HL-60 (cell line): Measurements from ENCODE around the gene NR1H4.

Experiments
- DNase-seq, 2 experiments: peaks; one replicate each; pipeline ENCODE4 v3.0.0-alpha.2; 2010 to 2020; ENCODE audit warnings: low read depth in 1 of 2, low spot score in 1 of 2
- H3K27ac ChIP-seq: fragments of 250-450 bp; sonication (Bioruptor Pico); replicated peaks from 2 replicates; pipeline ENCODE4 v1.5.1; 2020; ENCODE audit warnings: mild to moderate bottlenecking, moderate library complexity
- H3K27me3 ChIP-seq: fragments of 250-450 bp; sonication (Bioruptor Pico); 2 replicates; pipeline ENCODE4 v1.5.1; 2021; ENCODE audit warnings: mild to moderate bottlenecking, moderate library complexity; ENCODE audit not compliant: insufficient read depth, poor library complexity, severe bottlenecking
- H3K4me3 ChIP-seq: replicated peaks from 2 replicates; pipeline ENCODE4 v1.5.1; 2011; ENCODE audit warnings: mild to moderate bottlenecking, control low read depth, low read length; ENCODE audit not compliant: insufficient read depth
- GABPA ChIP-seq: IDR thresholded peaks from 2 replicates; pipeline ENCODE4 v1.6.1; 2012; ENCODE audit warnings: low read depth
- POLR2AphosphoS5 ChIP-seq: IDR thresholded peaks from 2 replicates; pipeline ENCODE4 v1.6.1; 2012; ENCODE audit warnings: low read depth
- SPI1 ChIP-seq: IDR thresholded peaks from 2 replicates; pipeline ENCODE4 v1.6.1; 2012; ENCODE audit warnings: low read depth, mild to moderate bottlenecking, borderline replicate concordance
- TF ChIP-seq, protein P1 (sequence below): IDR thresholded peaks from one replicate; pipeline ENCODE4 v1.5.1; 2011; ENCODE audit warnings: low read length, control low read depth, inconsistent platforms; ENCODE audit not compliant: insufficient read depth
- TF ChIP-seq, protein P2 (sequence below): IDR thresholded peaks from 2 replicates; pipeline ENCODE4 v1.6.1; 2012; ENCODE audit warnings: low read depth; ENCODE audit not compliant: insufficient replicate concordance

The NR1H4 gene

GRCh38 chr12:100564905-100565467 is 91.3 kb downstream of the NR1H4 start:
- Histone ChIP-seq H3K27ac (no peak overlapping the region), H3K4me3 (no peak overlapping the region), H3K27me3 (no peaks in the 10 kb centered on the region)
- no peak for DNase-seq
- TF ChIP-seq, protein P1, sequence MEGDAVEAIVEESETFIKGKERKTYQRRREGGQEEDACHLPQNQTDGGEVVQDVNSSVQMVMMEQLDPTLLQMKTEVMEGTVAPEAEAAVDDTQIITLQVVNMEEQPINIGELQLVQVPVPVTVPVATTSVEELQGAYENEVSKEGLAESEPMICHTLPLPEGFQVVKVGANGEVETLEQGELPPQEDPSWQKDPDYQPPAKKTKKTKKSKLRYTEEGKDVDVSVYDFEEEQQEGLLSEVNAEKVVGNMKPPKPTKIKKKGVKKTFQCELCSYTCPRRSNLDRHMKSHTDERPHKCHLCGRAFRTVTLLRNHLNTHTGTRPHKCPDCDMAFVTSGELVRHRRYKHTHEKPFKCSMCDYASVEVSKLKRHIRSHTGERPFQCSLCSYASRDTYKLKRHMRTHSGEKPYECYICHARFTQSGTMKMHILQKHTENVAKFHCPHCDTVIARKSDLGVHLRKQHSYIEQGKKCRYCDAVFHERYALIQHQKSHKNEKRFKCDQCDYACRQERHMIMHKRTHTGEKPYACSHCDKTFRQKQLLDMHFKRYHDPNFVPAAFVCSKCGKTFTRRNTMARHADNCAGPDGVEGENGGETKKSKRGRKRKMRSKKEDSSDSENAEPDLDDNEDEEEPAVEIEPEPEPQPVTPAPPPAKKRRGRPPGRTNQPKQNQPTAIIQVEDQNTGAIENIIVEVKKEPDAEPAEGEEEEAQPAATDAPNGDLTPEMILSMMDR = no peak
- TF ChIP-seq POLR2AphosphoS5 = no peak
- no peak for TF ChIP-seq GABPA
- no peak for TF ChIP-seq SPI1
- TF ChIP-seq, protein P2, sequence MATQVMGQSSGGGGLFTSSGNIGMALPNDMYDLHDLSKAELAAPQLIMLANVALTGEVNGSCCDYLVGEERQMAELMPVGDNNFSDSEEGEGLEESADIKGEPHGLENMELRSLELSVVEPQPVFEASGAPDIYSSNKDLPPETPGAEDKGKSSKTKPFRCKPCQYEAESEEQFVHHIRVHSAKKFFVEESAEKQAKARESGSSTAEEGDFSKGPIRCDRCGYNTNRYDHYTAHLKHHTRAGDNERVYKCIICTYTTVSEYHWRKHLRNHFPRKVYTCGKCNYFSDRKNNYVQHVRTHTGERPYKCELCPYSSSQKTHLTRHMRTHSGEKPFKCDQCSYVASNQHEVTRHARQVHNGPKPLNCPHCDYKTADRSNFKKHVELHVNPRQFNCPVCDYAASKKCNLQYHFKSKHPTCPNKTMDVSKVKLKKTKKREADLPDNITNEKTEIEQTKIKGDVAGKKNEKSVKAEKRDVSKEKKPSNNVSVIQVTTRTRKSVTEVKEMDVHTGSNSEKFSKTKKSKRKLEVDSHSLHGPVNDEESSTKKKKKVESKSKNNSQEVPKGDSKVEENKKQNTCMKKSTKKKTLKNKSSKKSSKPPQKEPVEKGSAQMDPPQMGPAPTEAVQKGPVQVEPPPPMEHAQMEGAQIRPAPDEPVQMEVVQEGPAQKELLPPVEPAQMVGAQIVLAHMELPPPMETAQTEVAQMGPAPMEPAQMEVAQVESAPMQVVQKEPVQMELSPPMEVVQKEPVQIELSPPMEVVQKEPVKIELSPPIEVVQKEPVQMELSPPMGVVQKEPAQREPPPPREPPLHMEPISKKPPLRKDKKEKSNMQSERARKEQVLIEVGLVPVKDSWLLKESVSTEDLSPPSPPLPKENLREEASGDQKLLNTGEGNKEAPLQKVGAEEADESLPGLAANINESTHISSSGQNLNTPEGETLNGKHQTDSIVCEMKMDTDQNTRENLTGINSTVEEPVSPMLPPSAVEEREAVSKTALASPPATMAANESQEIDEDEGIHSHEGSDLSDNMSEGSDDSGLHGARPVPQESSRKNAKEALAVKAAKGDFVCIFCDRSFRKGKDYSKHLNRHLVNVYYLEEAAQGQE = no peak

DNA sequence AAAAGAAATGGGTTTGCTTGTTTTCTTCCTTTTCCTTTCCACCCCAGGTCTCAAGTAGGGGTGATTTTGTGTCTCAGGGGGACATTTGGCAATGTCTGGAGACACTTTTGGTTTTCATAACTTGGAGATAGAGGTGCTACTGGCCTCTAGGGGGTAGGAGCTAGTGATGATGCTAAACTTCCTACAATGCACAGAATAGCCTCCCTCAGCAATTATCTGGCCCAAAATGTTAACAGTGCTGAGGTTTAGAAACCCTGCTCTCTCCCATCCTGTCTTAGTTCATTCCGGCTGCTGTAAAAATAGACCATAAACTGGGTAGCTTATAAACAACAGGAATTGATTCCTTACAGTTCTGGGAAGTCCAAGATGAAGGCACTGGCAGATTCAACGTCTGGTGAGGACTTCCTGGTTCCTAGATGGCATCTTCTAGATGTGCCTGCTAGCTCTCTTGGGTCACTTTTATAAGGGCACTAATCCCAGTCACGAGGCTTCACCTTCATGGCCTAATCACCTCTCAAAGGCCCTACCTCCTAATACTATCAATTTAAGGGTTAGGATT is 92.4 kb downstream of the NR1H4 start:
- TF ChIP-seq SPI1 (no peak), POLR2AphosphoS5 (no peak), GABPA (no peak)
- TF ChIP-seq, protein P2 = no peak
- TF ChIP-seq, protein P1 = no peak
- H3K27ac ChIP-seq = no peak overlapping the region
- H3K27me3 ChIP-seq = no peaks in the 10 kb centered on the region
- H3K4me3 ChIP-seq = no peak overlapping the region
- no peak for DNase-seq

- Histone ChIP-seq H3K27me3 (no peaks in the 10 kb centered on the region), H3K4me3 (no peak overlapping the region), H3K27ac (no peak overlapping the region)
- peak; percentile 17 to 36 for DNase-seq
- TF ChIP-seq SPI1 = no peak
- TF ChIP-seq, protein P2 = no peak
- no peak for TF ChIP-seq GABPA
- TF ChIP-seq POLR2AphosphoS5 = no peak
- TF ChIP-seq, protein P1 = no peak
Measured at GRCh38 chr12:100566887-100567637, 93.4 kb downstream of the NR1H4 start.
